HG02678 (cell line): ENCODE results near the gene RAVER2.
"Not testable (repeated sequence)": the region's sequence is repeated elsewhere in the genome, so short reads cannot be mapped to it uniquely, and the experiment has no call there.

ENCODE experiments used
- ATAC-seq: cut with Tn5 transposase; IDR thresholded peaks from one replicate; pipeline ENCODE4 v1.9.1; 2021; ENCODE audit warnings: mild to moderate bottlenecking, moderate library complexity; ENCODE audit not compliant: unreplicated experiment

The RAVER2 gene

GRCh38 chr1:64748222-64748621 is 3.3 kb downstream of the RAVER2 start:
- no peak for ATAC-seq

- no peak for ATAC-seq
These were observed 3.8 kb downstream of the RAVER2 start for GRCh38 chr1:64748706-64749105.

- no peak for ATAC-seq
These were observed 5.2 kb downstream of the RAVER2 start for GRCh38 chr1:64750092-64750491.

- no peak for ATAC-seq
These were observed 6.0 kb downstream of the RAVER2 start for GRCh38 chr1:64750875-64751274.

- no peak for ATAC-seq
These were observed 9.3 kb downstream of the RAVER2 start for GRCh38 chr1:64754173-64754572.

GRCh38 chr1:64755361-64755760 is 10.5 kb downstream of the RAVER2 start:
- no peak for ATAC-seq

- no peak for ATAC-seq
These were observed 11.9 kb downstream of the RAVER2 start for GRCh38 chr1:64756770-64757169.

- no peak for ATAC-seq
These were observed 12.3 kb downstream of the RAVER2 start for GRCh38 chr1:64757213-64757612.

- ATAC-seq = no peak
These were observed 13.4 kb downstream of the RAVER2 start for GRCh38 chr1:64758233-64758632.

- ATAC-seq = no peak
These were observed 15.1 kb downstream of the RAVER2 start for GRCh38 chr1:64759968-64760367.

- no peak for ATAC-seq
These were observed 20.1 kb downstream of the RAVER2 start for GRCh38 chr1:64765012-64765411.

GRCh38 chr1:64765826-64766225 is 21.0 kb downstream of the RAVER2 start:
- ATAC-seq = no peak

GRCh38 chr1:64766429-64766828 is 21.6 kb downstream of the RAVER2 start:
- ATAC-seq = no peak

- ATAC-seq = no peak
These were observed 24.6 kb downstream of the RAVER2 start for GRCh38 chr1:64769482-64769881.

GRCh38 chr1:64769971-64770370 is 25.1 kb downstream of the RAVER2 start:
- ATAC-seq = no peak

- not testable (repeated sequence) for ATAC-seq
These were observed 28.4 kb downstream of the RAVER2 start for GRCh38 chr1:64773306-64773705.

GRCh38 chr1:64775113-64775512 is 30.2 kb downstream of the RAVER2 start:
- no peak for ATAC-seq

GRCh38 chr1:64782044-64782443 is 37.2 kb downstream of the RAVER2 start:
- ATAC-seq = not testable (repeated sequence)

GRCh38 chr1:64782848-64783247 is 38.0 kb downstream of the RAVER2 start:
- ATAC-seq = not testable (repeated sequence)

GRCh38 chr1:64790832-64791487 is 46.1 kb downstream of the RAVER2 start:
- no peak for ATAC-seq

GRCh38 chr1:64798872-64799271 is 54.0 kb downstream of the RAVER2 start:
- no peak for ATAC-seq

- ATAC-seq = no peak
These were observed 57.1 kb downstream of the RAVER2 start for GRCh38 chr1:64801851-64802523.

- ATAC-seq = no peak
These were observed 64.4 kb downstream of the RAVER2 start for GRCh38 chr1:64809309-64809708.
